NCI-H146 (cell line): ENCODE data around the gene FSIP1.

ENCODE experiments used
- DNase-seq: peaks from one replicate; lab custom pipeline; 2025; lab: John Stamatoyannopoulos, UW

The FSIP1 gene

DNA sequence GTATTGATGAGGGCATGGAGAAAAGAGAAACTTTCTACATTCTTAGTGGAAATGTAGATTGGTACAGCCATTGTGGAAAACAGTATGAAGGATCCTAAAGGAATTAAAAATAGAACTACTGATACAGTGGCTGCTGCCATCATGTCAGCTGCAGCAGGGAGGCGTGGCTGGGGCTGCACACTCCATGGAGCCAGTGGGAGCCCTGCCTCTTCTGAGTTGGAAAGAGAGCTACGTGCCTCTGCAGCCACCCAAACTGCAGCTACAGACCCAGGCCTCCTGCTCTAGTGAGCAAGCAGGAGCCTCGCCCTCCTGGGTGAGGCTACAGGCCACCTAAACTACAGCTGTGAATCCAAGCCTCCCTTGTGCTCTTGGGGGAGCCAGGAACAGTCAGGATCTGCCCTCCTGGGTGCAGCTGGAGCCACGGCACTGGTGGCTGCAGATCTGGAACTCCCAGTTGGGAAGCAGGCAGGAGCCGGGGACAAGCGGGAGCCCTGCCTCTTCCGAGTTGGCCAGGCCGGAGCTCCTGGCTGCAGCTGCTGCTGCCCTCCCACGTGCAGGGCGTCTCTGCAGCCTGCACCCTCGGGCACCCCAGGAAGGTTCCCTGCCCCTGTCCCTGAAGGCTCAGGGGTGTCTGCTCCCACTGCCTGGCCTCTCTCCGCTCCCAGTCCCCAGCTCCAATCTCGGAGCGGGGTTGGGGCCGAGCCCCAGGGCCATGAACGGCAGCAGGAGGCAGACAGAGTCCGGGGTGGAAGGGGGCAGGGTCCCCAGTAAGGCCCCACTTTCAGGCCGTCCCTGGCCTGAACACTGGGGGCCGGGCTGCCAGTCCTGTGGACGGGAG is 137.3 kb downstream of the FSIP1 start:
- DNase-seq = no peak

- DNase-seq = no peak
Observed at GRCh38 chr15:39644136-39644535, 138.5 kb downstream of the FSIP1 start.

GRCh38 chr15:39643727-39644126 is 138.9 kb downstream of the FSIP1 start:
- DNase-seq = no peak

DNA sequence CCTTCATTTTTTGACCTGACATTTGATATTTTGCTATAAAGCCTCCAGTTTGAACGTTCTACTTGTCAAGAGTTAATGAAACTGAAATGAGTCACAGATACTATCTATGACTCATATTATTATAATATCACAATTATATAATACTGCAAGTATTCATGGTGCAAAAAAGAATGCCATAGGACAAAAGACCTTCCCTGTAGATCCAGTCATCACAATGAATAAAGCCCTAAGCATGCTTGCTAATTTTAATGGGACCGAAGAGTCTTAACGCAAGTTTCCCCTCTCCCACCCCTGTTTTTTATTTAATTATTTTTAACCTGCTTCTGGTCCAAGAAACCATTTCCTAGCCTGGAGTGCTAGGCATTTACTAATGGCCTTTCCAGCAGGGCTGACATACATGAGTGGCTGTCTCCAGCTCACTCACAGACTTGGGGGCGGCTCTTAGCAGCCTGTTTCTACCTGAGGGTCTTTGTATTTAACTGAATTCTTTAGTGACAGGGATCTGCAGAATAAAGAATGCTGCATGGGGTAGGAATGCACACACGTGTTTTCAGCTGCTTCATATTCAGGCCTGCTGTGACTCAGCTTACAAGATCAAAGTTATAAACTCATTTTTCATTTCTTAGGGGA is 140.5 kb downstream of the FSIP1 start:
- DNase-seq = no peak

GRCh38 chr15:39641191-39641889 is 141.3 kb downstream of the FSIP1 start:
- no peak for DNase-seq

- no peak for DNase-seq
Observed at GRCh38 chr15:39640665-39641064, 142.0 kb downstream of the FSIP1 start.

- DNase-seq = no peak
Observed at GRCh38 chr15:39639037-39639436, 143.6 kb downstream of the FSIP1 start.

DNA sequence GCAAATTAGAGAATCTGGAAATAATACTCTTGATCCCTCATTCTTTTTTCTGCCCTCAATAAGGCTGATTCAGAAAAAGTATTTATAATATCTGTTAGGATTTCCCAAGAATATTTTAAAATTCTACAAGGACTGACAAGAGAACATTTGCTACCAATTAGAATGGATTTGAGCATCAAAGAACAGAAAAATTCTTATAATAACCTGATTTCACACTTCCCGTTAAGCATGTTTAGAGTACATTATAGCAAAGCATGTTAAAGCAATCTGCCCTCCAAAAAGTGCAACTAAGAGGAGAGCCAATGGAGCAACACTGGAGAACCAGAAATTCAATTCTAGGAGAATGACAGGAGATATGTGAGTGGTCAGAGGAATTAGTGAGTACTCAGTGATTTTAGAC is 144.6 kb downstream of the FSIP1 start:
- DNase-seq = no peak

GRCh38 chr15:39631357-39631756 is 151.3 kb downstream of the FSIP1 start:
- no peak for DNase-seq

DNA sequence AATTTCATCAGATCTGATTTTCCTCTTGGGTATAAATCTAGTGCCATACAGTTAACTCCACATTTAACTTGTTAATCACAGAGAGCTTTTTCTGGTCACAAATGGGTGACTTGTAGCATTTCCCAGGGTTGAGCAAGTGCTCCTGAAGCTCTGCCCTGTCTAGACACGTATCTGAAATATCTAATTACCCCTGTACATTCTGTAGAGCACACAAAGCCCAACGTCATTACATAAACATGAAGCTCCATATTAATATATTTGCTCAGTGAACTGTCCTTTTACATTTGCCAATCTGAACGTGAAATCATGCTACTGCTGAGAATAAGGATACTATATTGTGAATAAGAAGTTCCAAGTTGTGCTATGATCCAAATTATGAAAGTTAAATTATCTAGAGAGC is 152.7 kb downstream of the FSIP1 start:
- no peak for DNase-seq

- DNase-seq = no peak
Observed at GRCh38 chr15:39629371-39629770, 153.3 kb downstream of the FSIP1 start.

- no peak for DNase-seq
Observed at GRCh38 chr15:39628546-39629257, 153.9 kb downstream of the FSIP1 start.

- DNase-seq = no peak
Observed at GRCh38 chr15:39628144-39628508, 154.5 kb downstream of the FSIP1 start.

GRCh38 chr15:39627451-39628143 is 155.0 kb downstream of the FSIP1 start:
- DNase-seq = no peak

- DNase-seq = no peak
Observed at GRCh38 chr15:39625856-39626255, 156.8 kb downstream of the FSIP1 start.

DNA sequence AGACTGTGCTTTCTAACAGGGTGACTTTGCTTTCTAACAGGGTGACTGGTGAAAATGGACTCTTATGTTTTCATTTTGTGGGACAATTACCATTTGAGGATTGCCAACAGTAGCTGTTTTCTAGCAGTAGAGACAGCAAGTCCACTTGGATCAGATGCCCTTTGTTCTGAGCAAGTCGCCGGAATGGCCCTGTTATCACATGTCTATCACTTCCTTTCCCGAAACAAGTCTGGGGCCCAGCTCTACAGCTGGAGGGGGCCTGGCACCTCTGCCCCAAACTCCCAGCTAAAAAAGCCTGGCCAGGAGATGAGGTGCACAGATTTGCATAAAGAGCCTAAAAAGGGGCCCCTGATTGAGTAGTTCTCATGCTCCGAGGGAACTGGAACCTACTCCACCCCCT is 157.2 kb downstream of the FSIP1 start:
- DNase-seq = no peak

GRCh38 chr15:39624806-39625205 is 157.8 kb downstream of the FSIP1 start:
- no peak for DNase-seq

- DNase-seq = no peak
Observed at GRCh38 chr15:39623529-39623931, 159.1 kb downstream of the FSIP1 start.

- DNase-seq = no peak
Observed at GRCh38 chr15:39622660-39623516, 159.8 kb downstream of the FSIP1 start.

DNA sequence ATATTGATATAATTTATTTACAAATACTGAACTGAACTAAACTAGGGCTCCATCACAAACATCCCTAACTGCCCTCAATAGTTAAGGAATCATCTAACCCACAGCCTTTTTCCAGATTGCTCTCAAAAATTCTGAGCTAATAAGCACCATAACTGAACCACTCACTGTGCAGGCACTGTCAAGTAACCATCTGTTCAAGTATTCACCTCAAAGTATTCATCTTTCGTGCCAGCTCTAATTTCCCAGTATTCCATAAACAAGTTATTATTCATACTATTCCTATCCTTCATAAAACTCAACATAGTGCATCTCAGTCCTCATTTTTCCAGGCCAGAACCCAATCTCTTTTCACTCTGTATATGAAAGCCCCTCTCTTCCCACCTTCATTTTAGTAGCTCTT is 160.7 kb downstream of the FSIP1 start:
- DNase-seq = no peak

DNA sequence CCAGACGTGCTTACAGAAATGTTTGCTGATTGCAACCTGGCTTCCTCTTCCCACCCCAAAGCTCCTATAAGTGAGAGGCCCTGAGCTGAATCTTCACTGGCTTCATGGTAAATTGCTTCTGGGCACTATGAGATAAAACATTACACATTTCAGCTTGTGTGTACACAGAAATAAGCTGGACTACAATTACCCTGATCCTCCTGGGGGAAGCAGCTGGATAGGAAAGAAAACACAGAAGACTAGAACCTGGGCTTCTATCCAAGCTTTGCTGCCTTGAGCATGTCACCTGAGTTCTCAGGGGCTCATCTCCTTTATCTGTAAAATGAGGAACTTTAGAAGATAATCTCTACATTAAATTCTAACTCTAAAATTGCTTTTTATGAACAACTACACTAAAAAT is 161.4 kb downstream of the FSIP1 start:
- DNase-seq = no peak
